OCI-LY7 (cell line): ENCODE data around the gene CDC5L. TPM values are rescaled to one million over a fixed set of nuclear protein-coding genes. Genes with fewer than 3 reads are reported as not detected.

Experiments used
- BruUV-seq: library from RNA; stranded (reverse); fragments of 400-500 nt; replicated peaks from 2 replicates; lab custom pipeline; 2021; lab: Mats Ljungman, UMichigan
- CTCF ChIA-PET: fragments of 300-600 bp; sonication (Branson Sonifier 250); formaldehyde crosslinking; loops from one replicate; lab custom pipeline; 2022; ENCODE audit warnings: antibody characterized with exemption; ENCODE audit not compliant: unreplicated experiment; lab: Charles Lee
- POLR2A ChIA-PET: fragments of 300-600 bp; sonication (Branson Sonifier 250); formaldehyde crosslinking; loops from one replicate; lab custom pipeline; 2022; ENCODE audit warnings: antibody characterized with exemption; lab: Charles Lee
- DNase-seq: peaks from one replicate; pipeline ENCODE4 v3.0.0-alpha.2; 2015; ENCODE audit warnings: low spot score
- H2AFZ ChIP-seq: fragments of 200-600 bp; sonication (generic), shearing (Covaris generic); 2 replicates; pipeline ENCODE4 v1.6.1; 2014; ENCODE audit warnings: mild to moderate bottlenecking, antibody characterized with exemption, low read length, moderate library complexity
- H3K27ac ChIP-seq: fragments of 200-600 bp; sonication (generic); 2 replicates; pipeline ENCODE4 v1.5.1; 2014; ENCODE audit warnings: mixed run types, low read depth, mild to moderate bottlenecking, moderate library complexity, low read length, inconsistent platforms; ENCODE audit not compliant: poor library complexity, severe bottlenecking
- H3K36me3 ChIP-seq: fragments of 200-600 bp; sonication (generic); 2 replicates; pipeline ENCODE4 v1.6.1; 2014; ENCODE audit warnings: mild to moderate bottlenecking, antibody characterized with exemption, low read length, moderate library complexity, mixed read lengths; ENCODE audit not compliant: insufficient read depth
- H3K4me1 ChIP-seq: fragments of 200-600 bp; sonication (generic); 2 replicates; pipeline ENCODE4 v1.5.1; 2014; ENCODE audit warnings: mild to moderate bottlenecking, low read length; ENCODE audit not compliant: insufficient read depth, poor library complexity, severe bottlenecking
- H3K4me2 ChIP-seq: fragments of 200-600 bp; sonication (generic); 2 replicates; pipeline ENCODE4 v1.6.1; 2014; ENCODE audit warnings: mild to moderate bottlenecking, low read length
- H3K4me3 ChIP-seq: fragments of 200-600 bp; sonication (generic); 2 replicates; pipeline ENCODE4 v1.5.1; 2014; ENCODE audit warnings: mild to moderate bottlenecking, low read depth, low read length; ENCODE audit not compliant: poor library complexity, severe bottlenecking
- H3K79me2 ChIP-seq: fragments of 200-600 bp; sonication (generic); 2 replicates; pipeline ENCODE4 v1.6.1; 2016; ENCODE audit warnings: low read depth, mild to moderate bottlenecking, low read length, moderate library complexity, mixed read lengths; ENCODE audit not compliant: insufficient read depth
- H3K9me2 ChIP-seq: fragments of 200-600 bp; sonication (generic); 2 replicates; pipeline ENCODE4 v1.6.1; 2016; ENCODE audit warnings: mild to moderate bottlenecking, low read length, mixed read lengths; ENCODE audit not compliant: insufficient read depth
- H3K9me3 ChIP-seq: fragments of 200-600 bp; sonication (generic); 2 replicates; pipeline ENCODE4 v1.6.1; 2014; ENCODE audit warnings: mild to moderate bottlenecking, mixed run types, low read length, mixed read lengths
- H4K20me1 ChIP-seq: fragments of 200-600 bp; sonication (generic); 2 replicates; pipeline ENCODE4 v1.6.1; 2014; ENCODE audit warnings: mild to moderate bottlenecking, antibody characterized with exemption, low read length, moderate library complexity, mixed read lengths; ENCODE audit not compliant: insufficient read depth
- CTCF ChIP-seq: fragments of 200-600 bp; sonication (generic); conservative IDR thresholded peaks from 2 replicates; pipeline ENCODE4 v1.5.1; 2014; ENCODE audit warnings: mild to moderate bottlenecking, antibody characterized with exemption, low read length, moderate library complexity, mixed read lengths
- EZH2phosphoT487 ChIP-seq: fragments of 200-600 bp; sonication (generic); IDR thresholded peaks from 2 replicates; pipeline ENCODE4 v1.6.1; 2018; ENCODE audit warnings: low read depth, borderline replicate concordance, mild to moderate bottlenecking, mixed run types, antibody characterized with exemption, low read length, moderate library complexity, mixed read lengths
- intact Hi-C: fragments of 100-400 bp; cut with micrococcal nuclease; formaldehyde crosslinking; loops from one replicate; pipeline ENCODE4 v1.10.0; 2022; ENCODE audit not compliant: unreplicated experiment
- total RNA-seq, 2 experiments: library from RNA; depleted of rRNA in 1 of 2; stranded (reverse); fragments of >200 nt in 1 of 2; shearing (Covaris generic) in 1 of 2; gene quantifications; 2 replicates each; pipeline ENCODE4 v1.2.3, GENCODE V29; 2014 to 2022

CDC5L gene
- total RNA-seq, 2 experiments from 2014 or later: 21.5 to 24.0 TPM

- Histone ChIP-seq H3K4me3 (no peak overlapping the region), H3K27ac (no peak overlapping the region), H3K4me1 (no peaks in the 10 kb centered on the region), H3K4me2 (no peak overlapping the region), H2AFZ (no peak overlapping the region), H3K36me3 (no peaks in the 10 kb centered on the region), H3K9me3 (no peaks in the 10 kb centered on the region), H4K20me1 (no peaks in the 10 kb centered on the region), H3K9me2 (no peaks in the 10 kb centered on the region), H3K79me2 (no peaks in the 10 kb centered on the region)
- no peak for TF ChIP-seq EZH2phosphoT487
- TF ChIP-seq CTCF: no peak
- ChIA-PET CTCF (no interaction called here), POLR2A (no interaction called here)
- BruUV-seq: no TSS peak
- intact Hi-C loops: no loop called here
- no peak for DNase-seq
These were observed 27.5 kb upstream of the CDC5L start for GRCh38 chr6:44359973-44360372.

- intact Hi-C loops: no loop called here
- H3K4me1 ChIP-seq: no peaks in the 10 kb centered on the region
These were observed 25.6 kb upstream of the CDC5L start for GRCh38 chr6:44361947-44362346.

More at GRCh38 chr6:44361947-44362346, 25.6 kb upstream of the CDC5L start:
- Histone ChIP-seq H3K36me3 (no peaks in the 10 kb centered on the region), H3K4me3 (no peak overlapping the region), H3K4me2 (no peak overlapping the region), H4K20me1 (no peaks in the 10 kb centered on the region), H3K9me3 (no peaks in the 10 kb centered on the region), H2AFZ (no peak overlapping the region), H3K79me2 (no peaks in the 10 kb centered on the region), H3K27ac (no peak overlapping the region), H3K9me2 (no peaks in the 10 kb centered on the region)
- no peak for DNase-seq
- ChIA-PET CTCF (no interaction called here), POLR2A (no interaction called here)
- no TSS peak for BruUV-seq
- TF ChIP-seq EZH2phosphoT487 (no peak), CTCF (no peak)
